Measurements from ENCODE around the gene INPP5F.
"Not testable (repeated sequence)": the region's sequence is repeated elsewhere in the genome, so short reads cannot be mapped to it uniquely, and the experiment has no call there.

INPP5F gene

DNA sequence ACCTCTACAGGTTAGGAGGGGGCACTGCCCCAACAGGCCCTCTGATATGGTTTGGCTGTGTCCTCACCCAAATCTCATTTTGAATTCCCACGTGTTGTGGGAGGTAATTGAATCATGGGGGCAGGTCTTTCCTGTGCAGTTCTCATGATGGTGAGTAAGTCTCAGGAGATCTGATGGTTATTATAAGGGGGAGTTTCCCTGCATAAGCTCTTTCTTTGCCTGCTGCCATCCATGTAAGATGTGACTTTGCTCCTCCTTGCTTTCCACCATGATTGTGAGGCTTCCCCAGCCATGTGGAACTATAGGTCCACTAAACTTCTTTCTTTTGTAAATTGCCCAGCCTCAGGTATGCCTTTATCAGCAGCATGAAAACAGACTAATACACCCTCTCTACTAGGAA, 14.9 kb upstream of the INPP5F start:
- not testable (repeated sequence) for DNase-seq

DNA sequence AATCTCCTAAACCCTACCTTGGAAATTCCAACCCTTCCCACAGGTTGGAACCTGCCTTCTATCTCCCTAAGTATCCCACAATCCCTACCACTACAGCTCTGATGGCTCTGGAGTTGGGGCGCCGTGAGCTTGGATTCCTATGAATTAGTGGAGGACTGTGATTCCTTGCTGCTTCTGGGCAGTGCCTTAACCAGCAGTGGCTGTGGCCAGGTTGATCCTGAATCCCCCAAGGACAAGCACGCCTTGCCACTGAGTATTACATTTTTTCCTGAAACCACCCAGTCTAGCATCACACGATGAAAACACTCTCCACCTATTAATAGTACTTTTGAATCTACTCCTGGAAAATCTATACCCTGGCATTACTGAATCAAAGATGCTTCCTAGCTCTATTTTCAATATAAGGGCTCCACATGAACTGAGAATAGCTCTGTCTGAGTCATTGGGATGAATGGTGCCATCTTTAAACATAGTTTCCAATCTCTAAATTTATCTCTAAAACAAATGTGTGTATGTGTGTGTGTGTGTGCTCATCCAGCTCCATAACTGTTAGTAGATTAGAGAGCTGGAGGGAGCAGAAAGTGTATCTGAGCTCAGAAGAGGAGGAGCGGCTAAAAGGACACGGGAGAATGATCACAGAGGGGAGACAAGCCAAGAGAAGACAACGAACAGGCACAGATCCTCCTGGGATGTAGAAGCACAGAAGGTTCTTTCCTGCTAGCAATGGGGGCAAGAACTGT, 11.9 kb upstream of the INPP5F start:
- DNase-seq = no peak

- DNase-seq = no peak
Observed at GRCh38 chr10:119714484-119714816, 11.4 kb upstream of the INPP5F start.

- no peak for DNase-seq
Observed at GRCh38 chr10:119715628-119716505, 10.0 kb upstream of the INPP5F start.

- no peak for DNase-seq
Observed at GRCh38 chr10:119723161-119723560, 2.7 kb upstream of the INPP5F start.

GRCh38 chr10:119723624-119724023, 2.2 kb upstream of the INPP5F start:
- no peak for DNase-seq

GRCh38 chr10:119724593-119725516, 995 bp upstream of the INPP5F start:
- DNase-seq = no peak

DNA sequence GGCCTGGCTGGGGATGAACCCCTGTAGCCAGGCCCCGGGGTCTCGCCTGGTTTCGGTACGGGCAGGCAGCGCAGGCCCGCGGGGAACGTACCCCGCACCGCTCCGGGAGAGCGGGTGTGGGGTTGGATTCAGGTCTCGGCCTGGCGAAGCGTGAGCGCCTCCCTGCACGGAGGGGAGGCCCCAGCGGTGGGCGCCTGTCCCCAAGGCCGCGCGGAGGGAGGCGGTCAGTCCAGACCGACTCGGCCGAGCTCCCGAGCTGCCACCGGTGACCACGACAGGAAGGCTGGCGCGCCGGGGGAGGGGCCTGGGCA, 378 bp upstream of the INPP5F start:
- DNase-seq = no peak

- no peak for DNase-seq
Observed at GRCh38 chr10:119726676-119727261, 919 bp downstream of the INPP5F start.

GRCh38 chr10:119728172-119728800, 2.4 kb downstream of the INPP5F start:
- DNase-seq = no peak

DNA sequence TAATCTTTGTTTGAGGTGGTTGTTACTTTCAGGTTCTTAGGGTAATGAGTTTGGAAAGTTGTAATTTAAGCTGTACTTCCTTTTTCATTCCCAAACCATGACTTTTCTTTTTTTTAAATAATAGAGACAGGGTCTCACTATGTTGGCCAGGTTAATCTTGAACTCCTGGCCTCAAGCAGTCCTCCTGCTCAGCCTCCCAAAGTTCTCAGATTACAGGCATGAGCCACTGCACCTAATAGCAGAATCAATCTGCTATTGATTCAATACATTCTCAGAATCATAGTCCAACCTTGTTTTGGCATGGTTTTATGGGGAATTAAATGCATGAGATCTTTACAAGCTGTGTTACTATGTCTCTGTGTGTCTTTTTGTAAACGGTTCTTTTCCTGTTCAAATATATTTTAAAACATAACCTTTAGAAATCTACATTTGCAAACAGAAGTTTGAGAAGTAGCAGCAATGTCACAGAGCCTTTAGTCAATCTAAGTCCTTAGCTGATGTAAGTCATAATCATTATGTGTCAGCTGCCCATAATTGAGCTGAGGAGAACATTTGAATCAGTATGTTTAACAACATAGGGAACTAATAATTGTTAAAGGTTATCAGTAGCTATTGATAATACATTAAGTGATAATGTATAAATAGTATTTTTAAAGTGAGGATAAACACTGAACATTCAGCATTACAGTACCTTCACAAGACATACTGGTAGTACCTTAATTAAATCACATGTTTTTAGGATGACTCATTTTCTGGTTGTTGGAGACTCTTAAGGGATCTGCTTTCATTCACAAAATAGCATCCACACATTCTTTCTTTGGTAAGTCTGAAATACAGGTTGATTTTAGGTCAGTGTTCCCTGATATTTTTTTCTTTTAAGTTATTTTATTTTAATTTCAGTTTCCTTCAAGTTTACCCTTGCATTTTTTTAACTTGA, 8.8 kb downstream of the INPP5F start:
- DNase-seq = no peak

DNA sequence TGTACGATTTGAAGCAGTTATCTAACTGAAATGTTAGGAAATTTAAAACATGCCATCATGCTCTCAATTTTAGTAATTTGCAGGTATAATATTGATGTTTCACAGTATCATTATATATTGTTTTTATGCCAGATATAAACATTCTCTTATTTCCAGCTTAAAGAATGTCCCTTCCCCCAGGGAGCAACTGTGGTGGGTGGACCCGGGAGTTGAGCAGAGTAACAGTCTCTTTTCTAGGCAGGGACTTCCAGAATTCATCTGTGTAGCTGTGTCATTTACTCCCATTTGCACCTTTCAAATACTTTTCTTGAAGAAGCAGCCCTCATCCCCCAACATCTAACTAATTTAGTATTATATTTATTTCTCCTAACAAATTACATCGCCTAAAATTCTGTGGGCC, 9.6 kb downstream of the INPP5F start:
- DNase-seq = no peak

DNA sequence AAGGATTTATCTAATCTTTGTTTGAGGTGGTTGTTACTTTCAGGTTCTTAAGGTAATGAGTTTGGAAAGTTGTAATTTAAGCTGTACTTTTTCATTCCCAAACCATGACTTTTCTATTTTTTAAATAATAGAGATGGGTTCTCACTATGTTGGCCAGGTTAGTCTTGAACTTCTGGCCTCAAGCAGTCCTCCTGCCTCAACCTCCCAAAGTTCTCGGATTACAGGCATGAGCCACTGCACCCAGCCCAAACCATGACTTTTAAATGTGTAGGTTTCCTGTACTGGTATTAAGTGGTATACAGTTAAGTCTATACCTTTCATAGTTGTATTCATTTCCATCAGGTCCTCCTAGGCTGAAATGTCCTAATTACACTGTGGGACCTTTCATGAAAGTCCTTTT, 10.4 kb downstream of the INPP5F start:
- no peak for DNase-seq

GRCh38 chr10:119737039-119737663, 11.3 kb downstream of the INPP5F start:
- DNase-seq = no peak

GRCh38 chr10:119737823-119738222, 12.0 kb downstream of the INPP5F start:
- no peak for DNase-seq

- DNase-seq = no peak
Observed at GRCh38 chr10:119738962-119739361, 13.1 kb downstream of the INPP5F start.

GRCh38 chr10:119740096-119740495, 14.2 kb downstream of the INPP5F start:
- DNase-seq = no peak

DNA sequence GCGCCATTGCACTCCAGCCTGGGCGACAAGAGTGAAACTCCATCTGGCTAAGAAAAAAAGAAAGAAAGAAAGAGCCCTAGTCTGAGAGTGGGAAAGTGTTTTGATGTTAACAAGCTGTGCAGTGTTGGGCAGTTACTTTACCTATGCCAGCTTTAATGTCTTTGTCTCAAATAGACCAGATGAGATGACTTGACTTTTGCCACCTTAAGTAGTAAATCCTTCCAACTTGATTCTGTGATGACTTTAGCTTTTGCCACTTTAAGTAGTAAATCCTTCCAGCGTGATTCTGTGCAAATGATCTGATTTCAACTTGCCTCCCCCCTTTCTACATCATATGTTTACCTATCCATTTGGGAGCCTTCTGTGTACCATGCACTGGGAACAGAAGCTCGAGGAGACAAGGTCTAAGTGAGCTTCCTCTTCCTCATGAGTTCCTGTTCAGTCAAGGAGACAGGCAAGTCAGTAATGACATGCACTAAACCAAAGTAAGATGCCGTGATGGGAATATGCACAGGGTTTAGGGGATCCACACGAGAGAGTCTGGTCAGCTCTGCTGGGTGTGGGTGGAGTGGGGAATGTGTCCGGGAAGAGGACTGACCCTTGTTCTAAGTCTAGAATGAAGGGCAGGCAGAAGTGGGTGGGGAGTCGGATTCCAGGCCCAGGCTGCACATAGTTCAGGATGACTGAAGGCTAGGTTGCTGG, 17.2 kb downstream of the INPP5F start:
- no peak for DNase-seq

GRCh38 chr10:119747940-119748339, 22.1 kb downstream of the INPP5F start:
- no peak for DNase-seq

DNA sequence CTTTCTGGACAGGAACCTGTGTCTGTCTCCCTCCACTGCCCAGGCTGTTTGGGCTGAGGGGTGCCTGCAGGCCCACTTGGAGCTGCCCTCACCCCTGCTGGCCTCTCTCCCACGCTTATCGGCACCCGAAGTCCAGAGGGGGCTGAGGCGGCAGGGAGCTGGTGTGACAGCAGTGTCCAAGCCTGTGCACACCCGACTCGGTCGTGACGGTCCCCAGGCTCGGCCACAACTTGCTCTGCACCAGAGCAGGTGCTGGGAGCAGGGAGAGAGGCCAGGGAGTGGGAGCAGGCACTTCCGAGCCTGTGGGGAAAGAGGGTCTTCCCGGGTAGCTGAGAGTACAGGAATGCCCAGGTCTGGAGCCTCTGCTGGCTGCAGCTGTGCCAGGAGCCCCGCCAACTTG, 23.0 kb downstream of the INPP5F start:
- no peak for DNase-seq
